Measurements from ENCODE around the gene KASH5.

Gene KASH5

GRCh38 chr19:49448432-49448786 lies 60.4 kb downstream of the KASH5 start:
- H3K4me3 ChIP-seq (ENCODE audit: low read depth, low read length): no peak overlapping the region
- H4K8ac ChIP-seq (ENCODE audit: low read depth, low read length): no peak overlapping the region
- H3K9ac ChIP-seq (ENCODE audit: low read length): no peak overlapping the region
- no peak overlapping the region for H4K91ac ChIP-seq (ENCODE audit: low read depth, low read length)
- H3K9me3 ChIP-seq (ENCODE audit: insufficient read depth, low read depth, low read length): no peaks in the 10 kb centered on the region
- no peak overlapping the region for H2AK5ac ChIP-seq (ENCODE audit: low read length)
- H4K12ac ChIP-seq (ENCODE audit: low read depth, low read length): no peak overlapping the region
- no peak overlapping the region for H3K14ac ChIP-seq (ENCODE audit: low read length)
- H3K27ac ChIP-seq (ENCODE audit: low read depth, low read length): no peak overlapping the region
- H3K18ac ChIP-seq (ENCODE audit: low read length): no peak overlapping the region
- no peak overlapping the region for H3K4me2 ChIP-seq (ENCODE audit: low read length)
- no peak overlapping the region for H3K23ac ChIP-seq (ENCODE audit: low read length)
- no peaks in the 10 kb centered on the region for H3K27me3 ChIP-seq (ENCODE audit: insufficient read depth, low read length)
- H3K79me1 ChIP-seq (ENCODE audit: low read length): peaks cover 7% of the 10 kb centered on the region
- H3K4ac ChIP-seq (ENCODE audit: low read depth, low read length): no peak overlapping the region
- H3K79me2 ChIP-seq (ENCODE audit: control insufficient read depth, insufficient read depth, low read length, poor library complexity): peaks cover 5% of the 10 kb centered on the region
- peaks cover 27 to 29% of the 10 kb centered on the region in 2 experiments for H3K36me3 ChIP-seq (ENCODE audit: control insufficient read depth in 1 of 2, insufficient read depth in 2 of 2, low read length in 2 of 2)
- no CpG with 5 or more reads among the region's 6 CpGs for WGBS (ENCODE audit: extremely low coverage, insufficient coverage, insufficient read length)
- no peak for DNase-seq
- H2BK5ac ChIP-seq (ENCODE audit: low read depth, low read length, poor library complexity): no peak overlapping the region
- no peak overlapping the region for H2BK120ac ChIP-seq (ENCODE audit: insufficient read depth, low read length, poor library complexity)
- H2BK12ac ChIP-seq (ENCODE audit: low read length): no peak overlapping the region
- H2AFZ ChIP-seq (ENCODE audit: insufficient read depth, low read length, poor library complexity): no peak overlapping the region
- no peaks in the 10 kb centered on the region for H3K4me1 ChIP-seq (ENCODE audit: control insufficient read depth in 1 of 2, insufficient read depth in 2 of 2, low read length in 2 of 2)

- Histone ChIP-seq H3K27me3 (ENCODE audit: insufficient read depth, low read length) (no peaks in the 10 kb centered on the region), H3K4me1 (ENCODE audit: control insufficient read depth in 1 of 2, insufficient read depth in 2 of 2, low read length in 2 of 2) (peaks cover 0 to 3% of the 10 kb centered on the region in 2 experiments), H2BK5ac (ENCODE audit: low read depth, low read length, poor library complexity) (no peak overlapping the region), H3K27ac (ENCODE audit: low read depth, low read length) (no peak overlapping the region), H4K12ac (ENCODE audit: low read depth, low read length) (peak overlapping the region; percentile 51), H3K4ac (ENCODE audit: low read depth, low read length) (no peak overlapping the region), H2BK12ac (ENCODE audit: low read length) (no peak overlapping the region), H3K9me3 (ENCODE audit: insufficient read depth, low read depth, low read length) (no peaks in the 10 kb centered on the region), H3K4me2 (ENCODE audit: low read length) (peak overlapping the region; percentile 38), H4K8ac (ENCODE audit: low read depth, low read length) (no peak overlapping the region), H3K79me1 (ENCODE audit: low read length) (peaks cover 11% of the 10 kb centered on the region), H2AK5ac (ENCODE audit: low read length) (no peak overlapping the region), H3K79me2 (ENCODE audit: control insufficient read depth, insufficient read depth, low read length, poor library complexity) (peaks cover 9% of the 10 kb centered on the region), H3K36me3 (ENCODE audit: control insufficient read depth in 1 of 2, insufficient read depth in 2 of 2, low read length in 2 of 2) (peaks cover 27 to 29% of the 10 kb centered on the region in 2 experiments), H2BK120ac (ENCODE audit: insufficient read depth, low read length, poor library complexity) (no peak overlapping the region), H3K4me3 (ENCODE audit: low read depth, low read length) (no peak overlapping the region), H4K91ac (ENCODE audit: low read depth, low read length) (no peak overlapping the region), H3K18ac (ENCODE audit: low read length) (no peak overlapping the region), H3K9ac (ENCODE audit: low read length) (no peak overlapping the region), H3K23ac (ENCODE audit: low read length) (no peak overlapping the region), H2AFZ (ENCODE audit: insufficient read depth, low read length, poor library complexity) (no peak overlapping the region), H3K14ac (ENCODE audit: low read length) (no peak overlapping the region)
- no peak for DNase-seq
- no CpG with 5 or more reads among the region's 7 CpGs for WGBS (ENCODE audit: extremely low coverage, insufficient coverage, insufficient read length)
Observed at GRCh38 chr19:49450405-49450804, 62.4 kb downstream of the KASH5 start.

- Histone ChIP-seq H2AK5ac (ENCODE audit: low read length) (peak within 1 kb of the TSS; percentile 94), H3K18ac (ENCODE audit: low read length) (peak within 1 kb of the TSS; percentile 72), H3K79me2 (ENCODE audit: control insufficient read depth, insufficient read depth, low read length, poor library complexity) (peaks cover 9% of the 10 kb centered on the region), H4K91ac (ENCODE audit: low read depth, low read length) (peak within 1 kb of the TSS; percentile 82), H3K4me3 (ENCODE audit: low read depth, low read length) (peak within 1 kb of the TSS; percentile 85), H3K79me1 (ENCODE audit: low read length) (peaks cover 11% of the 10 kb centered on the region), H2AFZ (ENCODE audit: insufficient read depth, low read length, poor library complexity) (peak within 1 kb of the TSS; percentile 83), H3K27ac (ENCODE audit: low read depth, low read length) (peak within 1 kb of the TSS; percentile 97), H3K9ac (ENCODE audit: low read length) (peak within 1 kb of the TSS; percentile 85), H2BK5ac (ENCODE audit: low read depth, low read length, poor library complexity) (peak within 1 kb of the TSS; percentile 23), H2BK120ac (ENCODE audit: insufficient read depth, low read length, poor library complexity) (peak within 1 kb of the TSS; percentile 75), H3K14ac (ENCODE audit: low read length) (peak within 1 kb of the TSS; percentile 85), H3K9me3 (ENCODE audit: insufficient read depth, low read depth, low read length) (no peaks in the 10 kb centered on the region), H3K36me3 (ENCODE audit: control insufficient read depth in 1 of 2, insufficient read depth in 2 of 2, low read length in 2 of 2) (peaks cover 24 to 27% of the 10 kb centered on the region in 2 experiments), H3K4me2 (ENCODE audit: low read length) (peak within 1 kb of the TSS; percentile 97), H3K23ac (ENCODE audit: low read length) (no peak within 1 kb of the TSS), H4K8ac (ENCODE audit: low read depth, low read length) (peak within 1 kb of the TSS; percentile 94), H4K12ac (ENCODE audit: low read depth, low read length) (peak within 1 kb of the TSS; percentile 79), H3K4me1 (ENCODE audit: control insufficient read depth in 1 of 2, insufficient read depth in 2 of 2, low read length in 2 of 2) (peaks cover 0 to 3% of the 10 kb centered on the region in 2 experiments), H3K27me3 (ENCODE audit: insufficient read depth, low read length) (no peaks in the 10 kb centered on the region), H2BK12ac (ENCODE audit: low read length) (no peak within 1 kb of the TSS), H3K4ac (ENCODE audit: low read depth, low read length) (peak within 1 kb of the TSS; percentile 96)
- DNase-seq: peak; percentile 99
- no CpG with 5 or more reads among the region's 42 CpGs for WGBS (ENCODE audit: extremely low coverage, insufficient coverage, insufficient read length)
Observed at GRCh38 chr19:49451430-49452181, 63.6 kb downstream of the KASH5 start, which contains the start of gene PIH1D1. Gene PIH1D1, minus strand, starts transcription at chr19:49451814. Its CDS starts 240 bp downstream, at chr19:49451574.

GRCh38 chr19:49453013-49453756 lies 65.1 kb downstream of the KASH5 start, which contains the start of gene ALDH16A1:
Gene ALDH16A1, plus strand, starts transcription at chr19:49453225. Its CDS starts 107 bp downstream, at chr19:49453332.
- no peak within 1 kb of the TSS for H3K23ac ChIP-seq (ENCODE audit: low read length)
- peaks cover 0 to 3% of the 10 kb centered on the region in 2 experiments for H3K4me1 ChIP-seq (ENCODE audit: control insufficient read depth in 1 of 2, insufficient read depth in 2 of 2, low read length in 2 of 2)
- peak within 1 kb of the TSS; percentile 73 for H3K9ac ChIP-seq (ENCODE audit: low read length)
- peak within 1 kb of the TSS; percentile 78 for H2AK5ac ChIP-seq (ENCODE audit: low read length)
- peak within 1 kb of the TSS; percentile 90 for H3K4ac ChIP-seq (ENCODE audit: low read depth, low read length)
- H2BK5ac ChIP-seq (ENCODE audit: low read depth, low read length, poor library complexity): peak within 1 kb of the TSS; percentile 81
- peaks cover 9 to 15% of the 10 kb centered on the region in 2 experiments for H3K36me3 ChIP-seq (ENCODE audit: control insufficient read depth in 1 of 2, insufficient read depth in 2 of 2, low read length in 2 of 2)
- H2BK120ac ChIP-seq (ENCODE audit: insufficient read depth, low read length, poor library complexity): peak within 1 kb of the TSS; percentile 73
- H3K14ac ChIP-seq (ENCODE audit: low read length): peak within 1 kb of the TSS; percentile 95
- H3K27me3 ChIP-seq (ENCODE audit: insufficient read depth, low read length): no peaks in the 10 kb centered on the region
- peaks cover 11% of the 10 kb centered on the region for H3K79me1 ChIP-seq (ENCODE audit: low read length)
- H2AFZ ChIP-seq (ENCODE audit: insufficient read depth, low read length, poor library complexity): peak within 1 kb of the TSS; percentile 84
- peak within 1 kb of the TSS; percentile 97 for H3K27ac ChIP-seq (ENCODE audit: low read depth, low read length)
- peak within 1 kb of the TSS; percentile 95 for H4K8ac ChIP-seq (ENCODE audit: low read depth, low read length)
- peak within 1 kb of the TSS; percentile 92 for H4K12ac ChIP-seq (ENCODE audit: low read depth, low read length)
- H3K4me2 ChIP-seq (ENCODE audit: low read length): peak within 1 kb of the TSS; percentile 60
- DNase-seq: peak; percentile 99
- no peak within 1 kb of the TSS for H2BK12ac ChIP-seq (ENCODE audit: low read length)
- H3K18ac ChIP-seq (ENCODE audit: low read length): peak within 1 kb of the TSS; percentile 82
- H3K79me2 ChIP-seq (ENCODE audit: control insufficient read depth, insufficient read depth, low read length, poor library complexity): peaks cover 9% of the 10 kb centered on the region
- H4K91ac ChIP-seq (ENCODE audit: low read depth, low read length): peak within 1 kb of the TSS; percentile 97
- H3K4me3 ChIP-seq (ENCODE audit: low read depth, low read length): peak within 1 kb of the TSS; percentile 85
- WGBS (ENCODE audit: extremely low coverage, insufficient coverage, insufficient read length): no CpG with 5 or more reads among the region's 66 CpGs
- no peaks in the 10 kb centered on the region for H3K9me3 ChIP-seq (ENCODE audit: insufficient read depth, low read depth, low read length)

All from trophoblast cell (in vitro differentiated cells and primary cell).